HG03575 (cell line): ENCODE data around the gene GGTLC2.
"Not testable (repeated sequence)": the region's sequence is repeated elsewhere in the genome, so short reads cannot be mapped to it uniquely, and the experiment has no call there.

ENCODE experiments used
- ATAC-seq: cut with Tn5 transposase; IDR thresholded peaks from one replicate; pipeline ENCODE4 v1.9.1; 2021; ENCODE audit not compliant: unreplicated experiment, insufficient number of reproducible peaks, low FRiP score; ENCODE audit errors: extremely low read depth

GGTLC2 gene

DNA sequence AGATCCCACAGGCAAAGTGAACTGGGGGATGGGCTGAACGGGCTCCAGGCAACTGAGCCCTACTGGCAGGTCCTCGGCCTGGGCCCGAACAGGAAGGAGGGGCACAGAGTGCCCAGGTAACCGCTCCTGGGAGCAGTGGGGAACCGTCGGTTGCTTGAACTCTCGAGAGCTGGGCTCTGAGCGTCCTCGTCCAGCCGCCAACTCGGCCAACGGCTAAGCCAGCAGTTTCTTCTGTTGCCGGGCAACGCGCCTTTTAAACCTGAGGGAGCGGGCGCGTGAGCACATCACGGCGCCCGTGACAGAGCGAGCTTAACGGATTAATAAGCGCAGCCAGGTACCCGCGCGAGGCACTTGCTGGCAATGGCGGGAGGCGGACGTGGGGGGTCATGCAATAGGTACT, at the start of gene GGTLC2:
TSS of gene GGTLC2 (plus strand) at position 301 of the 400 bp plus-strand sequence. CDS start 1,732 bp downstream, outside the sequence.
- not testable (repeated sequence) for ATAC-seq

DNA sequence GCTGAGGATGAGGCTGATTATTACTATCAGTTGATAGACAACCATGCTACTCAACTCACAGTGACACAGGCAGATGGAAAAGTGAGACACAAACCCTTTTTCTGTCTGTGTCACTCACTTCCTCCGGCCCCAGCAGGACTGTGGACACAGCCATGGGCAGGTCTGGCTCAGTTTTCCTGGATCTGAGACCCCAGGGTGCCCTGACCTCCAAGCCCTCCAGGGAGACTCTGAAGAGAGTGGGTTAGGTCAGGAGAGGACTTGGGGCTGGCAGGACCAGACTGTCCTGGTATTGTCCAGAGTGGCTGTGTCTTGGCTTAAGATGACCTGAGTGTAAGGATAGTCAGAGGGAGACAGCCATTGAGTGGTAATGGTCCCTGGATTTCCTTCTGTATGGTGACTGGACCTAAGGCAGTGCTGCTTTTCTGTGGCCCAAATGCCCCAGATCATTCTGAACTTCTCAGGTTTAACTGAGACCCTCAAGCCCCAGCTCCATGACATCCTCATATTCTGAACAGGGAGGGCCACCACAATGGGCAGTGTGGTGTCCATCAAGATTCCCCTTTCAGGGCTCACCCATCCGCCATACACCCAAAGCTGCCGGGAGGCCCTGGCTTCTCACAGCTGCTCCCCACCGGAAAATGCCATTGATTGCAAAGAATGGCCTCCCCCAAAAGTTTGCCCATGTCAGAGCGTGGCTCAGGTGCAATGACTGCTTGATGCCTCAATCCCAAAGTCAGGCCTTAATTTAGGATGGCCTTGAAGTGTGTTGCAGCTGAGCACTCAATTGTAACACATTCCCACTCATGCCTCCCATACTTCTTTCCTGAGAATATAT, 49.2 kb upstream of the GGTLC2 start:
- no peak for ATAC-seq

- ATAC-seq = no peak
These were observed 46.3 kb upstream of the GGTLC2 start for GRCh38 chr22:22598144-22598543.

GRCh38 chr22:22599248-22599647, 45.2 kb upstream of the GGTLC2 start:
- no peak for ATAC-seq

GRCh38 chr22:22600531-22601261, 43.7 kb upstream of the GGTLC2 start:
- ATAC-seq = no peak

GRCh38 chr22:22603470-22603947, 40.9 kb upstream of the GGTLC2 start:
- no peak for ATAC-seq

DNA sequence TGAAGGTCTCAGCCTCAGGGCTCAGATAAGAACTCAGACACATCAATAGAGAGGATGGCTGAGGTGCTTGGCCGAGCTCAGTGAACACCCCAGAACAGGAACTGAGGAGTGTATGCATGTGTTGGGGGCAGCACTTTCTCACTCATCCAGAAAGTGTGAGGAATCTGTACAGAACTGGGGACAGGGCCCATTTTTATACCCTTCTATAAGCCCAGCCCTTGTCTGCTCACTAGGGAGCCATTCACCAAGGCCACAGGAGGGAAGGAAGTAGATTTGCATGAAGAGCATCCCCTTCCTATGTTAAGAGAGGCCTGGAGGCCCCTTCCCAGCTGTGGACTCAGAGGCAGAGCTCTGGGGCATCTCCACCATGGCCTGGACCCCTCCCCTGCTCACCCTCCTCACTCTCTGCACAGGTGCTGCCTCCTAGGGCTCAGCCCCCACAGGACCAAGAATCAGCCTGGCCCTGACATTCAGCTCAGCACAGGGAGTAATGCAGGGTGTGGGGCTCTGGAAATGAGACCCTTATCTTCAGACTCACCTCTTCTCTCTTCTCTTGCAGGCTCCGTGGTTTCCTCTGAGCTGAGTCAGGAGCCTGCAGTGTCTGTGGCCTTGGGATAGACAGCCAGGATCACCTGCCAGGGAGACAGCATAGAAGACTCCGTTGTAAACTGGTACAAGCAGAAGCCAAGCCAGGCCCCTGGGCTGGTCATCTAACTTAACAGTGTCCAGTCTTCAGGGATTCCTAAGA, 39.9 kb upstream of the GGTLC2 start:
- no peak for ATAC-seq

DNA sequence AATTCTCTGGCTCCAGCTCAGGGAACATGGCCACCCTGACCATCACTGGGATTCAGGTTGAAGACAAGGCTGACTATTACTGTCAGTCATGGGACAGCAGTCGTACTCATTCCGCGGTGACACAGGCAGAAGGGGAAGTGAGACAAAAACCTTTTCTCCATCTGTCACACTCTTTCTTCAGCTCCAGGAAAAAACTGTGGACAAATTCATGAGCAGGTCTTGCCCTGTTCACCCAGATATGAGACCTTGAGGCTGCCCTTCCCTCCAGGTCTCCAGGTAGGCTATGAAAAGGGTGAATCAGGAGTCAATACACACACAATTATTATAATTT, 39.4 kb upstream of the GGTLC2 start:
- no peak for ATAC-seq

DNA sequence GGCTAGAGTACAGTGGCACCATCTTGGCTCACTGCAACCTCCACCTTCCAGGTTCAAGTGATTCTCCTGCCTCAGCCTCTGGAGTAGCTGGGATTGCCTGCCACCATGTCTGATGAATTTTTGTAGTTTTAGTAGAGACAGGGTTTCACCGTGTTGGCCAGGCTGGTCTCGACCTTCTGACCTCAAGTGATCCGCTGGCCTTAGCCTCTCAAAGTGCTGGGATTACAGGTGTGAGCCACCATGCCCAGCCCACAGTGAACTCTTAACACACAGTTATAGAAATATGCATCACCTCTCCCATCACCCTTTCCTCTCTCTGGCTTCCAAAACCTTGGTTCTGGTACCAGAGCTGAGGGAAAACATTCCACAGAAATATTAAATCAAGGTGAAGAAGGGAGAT, 36.4 kb upstream of the GGTLC2 start:
- ATAC-seq = not testable (repeated sequence)

DNA sequence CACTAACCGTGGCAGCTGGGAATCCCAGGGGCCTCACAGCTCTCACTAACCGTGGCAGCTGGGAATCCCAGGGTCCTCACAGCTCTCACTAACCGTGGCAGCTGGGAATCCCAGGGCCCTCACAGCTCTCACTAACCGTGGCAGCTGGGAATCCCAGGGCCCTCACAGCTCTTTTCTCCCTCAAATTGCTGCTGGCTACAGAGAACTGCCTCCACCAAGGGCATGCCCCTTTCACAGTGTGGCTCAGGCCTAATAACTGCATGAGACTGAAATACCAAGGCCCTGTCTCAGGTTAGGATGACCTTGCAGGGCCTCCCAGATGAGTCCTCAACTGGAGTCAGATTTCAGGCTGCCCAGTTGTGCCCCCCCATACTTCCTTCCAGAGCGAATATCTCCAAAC, 35.1 kb upstream of the GGTLC2 start:
- no peak for ATAC-seq

- ATAC-seq = no peak
These were observed 31.9 kb upstream of the GGTLC2 start for GRCh38 chr22:22612516-22612915.

DNA sequence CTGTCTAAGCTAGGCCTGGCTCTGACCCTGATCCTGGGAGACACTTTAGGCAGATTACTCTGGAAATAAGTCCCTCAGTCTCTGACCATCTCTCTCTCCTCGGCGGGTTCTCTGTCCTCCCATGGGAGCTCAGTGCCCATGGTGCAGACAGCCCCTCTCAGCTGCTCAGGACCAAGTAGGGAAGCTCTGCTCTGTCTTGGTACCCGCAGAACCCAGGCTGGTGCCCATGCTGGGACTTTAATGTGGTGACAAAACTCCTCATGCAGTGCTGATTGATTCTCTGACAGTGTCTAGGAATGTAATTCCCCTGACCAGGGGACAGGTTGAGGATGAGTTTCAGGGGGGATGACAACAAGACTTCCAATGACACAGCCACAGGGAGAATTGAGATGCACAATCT, 30.3 kb upstream of the GGTLC2 start:
- ATAC-seq = no peak

DNA sequence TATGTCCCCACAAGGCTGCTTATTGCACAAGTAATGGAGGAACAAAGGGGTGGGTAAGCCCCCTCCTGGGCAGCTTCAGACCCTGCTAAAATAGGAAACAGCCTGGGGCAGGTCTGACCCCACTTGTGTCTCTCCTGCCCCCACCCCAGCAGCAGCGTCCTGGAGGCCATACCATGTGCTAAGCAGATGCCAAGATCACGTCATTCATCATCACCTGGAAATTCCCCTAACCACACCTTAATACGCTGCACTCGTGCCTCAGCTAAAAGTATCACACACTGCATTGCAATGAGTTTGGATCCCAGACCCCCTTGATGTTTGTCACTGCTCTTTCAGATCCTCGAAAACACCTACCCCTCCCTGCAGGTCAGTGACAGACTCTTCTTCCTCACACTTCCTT, 27.8 kb upstream of the GGTLC2 start:
- ATAC-seq = no peak

DNA sequence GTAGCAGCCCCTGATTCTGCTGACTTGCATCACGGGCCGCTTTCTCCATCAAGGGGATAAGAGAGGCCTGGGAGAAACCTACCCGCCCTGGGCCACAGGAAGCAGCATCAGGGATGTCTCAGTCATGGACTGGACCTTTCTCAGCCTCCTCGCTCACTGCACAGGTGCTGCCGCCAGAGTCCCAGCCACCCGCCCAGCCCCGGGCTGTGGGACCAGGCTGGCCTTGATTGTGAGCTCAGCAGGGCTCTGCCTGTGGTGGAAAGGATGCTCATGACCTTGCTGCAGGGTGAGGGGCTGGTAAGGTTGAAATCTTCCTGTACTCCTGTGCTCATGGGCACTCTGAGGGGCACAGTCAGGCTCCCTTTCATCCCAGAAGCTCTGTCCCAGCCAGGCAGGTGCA, 26.0 kb upstream of the GGTLC2 start:
- no peak for ATAC-seq

DNA sequence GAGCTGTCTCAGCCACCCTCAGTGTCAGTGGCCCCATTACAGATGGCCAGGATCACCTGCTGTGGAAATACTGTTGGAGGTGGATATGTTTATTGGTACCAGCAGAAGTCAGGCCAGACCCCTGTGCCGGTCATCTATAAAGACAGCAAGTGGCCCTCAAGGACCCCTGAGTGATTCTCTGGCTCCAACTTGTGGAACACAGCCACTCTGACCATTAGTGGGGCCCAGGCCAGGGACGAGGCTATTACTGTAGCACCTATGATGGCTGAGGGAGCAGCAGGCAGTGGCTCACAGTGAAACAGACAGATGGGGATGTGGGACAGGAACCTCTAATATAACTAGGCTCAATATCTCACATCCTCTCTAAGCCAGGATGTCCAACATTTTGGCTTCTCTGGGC, 25.5 kb upstream of the GGTLC2 start:
- ATAC-seq = no peak

GRCh38 chr22:22619765-22620414, 24.5 kb upstream of the GGTLC2 start:
- ATAC-seq = no peak

DNA sequence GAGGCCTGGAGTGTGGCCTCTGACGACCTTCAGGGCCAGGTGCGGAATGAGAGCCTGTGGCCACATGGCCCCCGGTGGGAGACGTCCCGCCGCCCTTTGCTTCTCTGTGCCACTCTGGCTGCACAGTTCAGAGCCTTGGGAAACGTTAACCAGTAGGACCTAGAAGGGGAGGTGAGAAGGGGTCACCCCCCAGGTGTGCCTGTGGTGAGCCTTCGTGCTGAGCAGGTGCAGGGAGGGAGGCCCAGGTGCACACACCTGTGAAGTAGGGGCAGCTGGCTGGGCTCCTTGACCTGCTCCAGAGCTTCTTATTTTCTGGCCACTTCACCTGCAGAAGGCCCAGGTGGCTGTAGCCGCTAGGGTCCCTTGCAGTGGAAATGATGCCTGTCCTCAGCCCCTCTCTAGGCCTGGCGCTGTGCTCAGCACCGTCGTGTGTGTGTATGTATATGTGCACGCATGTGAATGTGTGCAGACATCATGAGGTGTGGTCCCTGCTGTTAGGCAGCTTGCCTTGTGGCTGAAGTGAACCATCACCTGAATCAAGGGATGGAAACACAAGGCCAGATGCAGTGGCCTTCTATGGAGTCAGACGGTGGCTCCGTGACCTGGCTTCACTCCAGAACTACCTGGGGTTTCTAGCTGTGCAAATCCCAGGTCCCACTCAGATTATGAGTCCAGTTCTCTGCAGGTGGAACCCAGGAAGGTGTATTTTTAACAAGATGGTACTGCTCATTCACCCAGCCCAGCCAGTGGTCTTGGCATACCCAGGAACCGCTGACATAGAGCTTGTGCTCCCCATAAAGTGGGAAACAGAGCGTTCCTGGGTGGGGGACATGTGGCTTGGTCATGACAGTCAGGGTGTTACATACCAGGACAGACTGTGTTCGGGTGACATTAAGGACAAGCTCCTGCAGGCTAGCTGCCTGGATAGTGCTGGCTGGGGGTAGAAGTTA, 15.6 kb upstream of the GGTLC2 start:
- ATAC-seq = not testable (repeated sequence)

- ATAC-seq = not testable (repeated sequence)
These were observed 13.2 kb upstream of the GGTLC2 start for GRCh38 chr22:22631223-22631652.
